DOHH2 (cell line): Measurements from ENCODE around the gene CAB39.

Source experiments
- EZH2phosphoT487 ChIP-seq: fragments of 200-600 bp; sonication (generic); IDR thresholded peaks from 2 replicates; pipeline ENCODE4 v1.6.1; 2017; ENCODE audit warnings: borderline replicate concordance, mild to moderate bottlenecking, antibody characterized with exemption, low read length, moderate library complexity, mixed read lengths
- TF ChIP-seq, protein P1 (sequence below): fragments of 200-600 bp; sonication (generic); IDR thresholded peaks from one replicate; pipeline ENCODE4 v1.5.1; 2014; ENCODE audit warnings: antibody characterized with exemption, mild to moderate bottlenecking, low read depth, low read length; ENCODE audit not compliant: poor library complexity, severe bottlenecking

DNA sequence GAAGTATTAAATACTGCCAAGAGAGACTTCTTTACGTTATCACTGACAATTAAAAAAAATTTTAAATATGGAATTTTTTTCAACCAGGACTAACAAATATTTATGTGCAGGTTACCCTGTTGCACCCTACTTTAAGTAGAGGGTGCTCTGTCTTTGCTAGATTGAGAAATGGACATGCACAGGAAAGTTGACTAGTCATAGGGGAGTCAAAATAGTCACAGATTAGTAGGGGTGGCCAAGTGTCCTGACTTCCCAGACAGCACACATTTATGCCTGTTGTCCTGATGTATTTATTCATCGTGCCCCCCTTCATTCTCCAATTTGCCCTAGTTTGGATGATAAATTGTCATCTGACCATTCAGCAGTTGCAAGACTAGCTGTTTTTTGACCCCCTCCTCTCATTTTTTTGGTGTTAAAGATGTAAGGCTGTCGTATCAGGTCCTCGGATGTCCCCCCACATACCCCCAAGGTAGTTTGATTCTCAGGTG lies 20.3 kb downstream of the CAB39 start:
- TF ChIP-seq, protein P1, sequence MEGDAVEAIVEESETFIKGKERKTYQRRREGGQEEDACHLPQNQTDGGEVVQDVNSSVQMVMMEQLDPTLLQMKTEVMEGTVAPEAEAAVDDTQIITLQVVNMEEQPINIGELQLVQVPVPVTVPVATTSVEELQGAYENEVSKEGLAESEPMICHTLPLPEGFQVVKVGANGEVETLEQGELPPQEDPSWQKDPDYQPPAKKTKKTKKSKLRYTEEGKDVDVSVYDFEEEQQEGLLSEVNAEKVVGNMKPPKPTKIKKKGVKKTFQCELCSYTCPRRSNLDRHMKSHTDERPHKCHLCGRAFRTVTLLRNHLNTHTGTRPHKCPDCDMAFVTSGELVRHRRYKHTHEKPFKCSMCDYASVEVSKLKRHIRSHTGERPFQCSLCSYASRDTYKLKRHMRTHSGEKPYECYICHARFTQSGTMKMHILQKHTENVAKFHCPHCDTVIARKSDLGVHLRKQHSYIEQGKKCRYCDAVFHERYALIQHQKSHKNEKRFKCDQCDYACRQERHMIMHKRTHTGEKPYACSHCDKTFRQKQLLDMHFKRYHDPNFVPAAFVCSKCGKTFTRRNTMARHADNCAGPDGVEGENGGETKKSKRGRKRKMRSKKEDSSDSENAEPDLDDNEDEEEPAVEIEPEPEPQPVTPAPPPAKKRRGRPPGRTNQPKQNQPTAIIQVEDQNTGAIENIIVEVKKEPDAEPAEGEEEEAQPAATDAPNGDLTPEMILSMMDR, result no peak
- TF ChIP-seq EZH2phosphoT487, result no peak
